ENCODE measurements around the gene SRGN.
A peak's percentile ranks its signal among the peaks of the same experiment; 100 is the strongest.

SRGN gene

DNA sequence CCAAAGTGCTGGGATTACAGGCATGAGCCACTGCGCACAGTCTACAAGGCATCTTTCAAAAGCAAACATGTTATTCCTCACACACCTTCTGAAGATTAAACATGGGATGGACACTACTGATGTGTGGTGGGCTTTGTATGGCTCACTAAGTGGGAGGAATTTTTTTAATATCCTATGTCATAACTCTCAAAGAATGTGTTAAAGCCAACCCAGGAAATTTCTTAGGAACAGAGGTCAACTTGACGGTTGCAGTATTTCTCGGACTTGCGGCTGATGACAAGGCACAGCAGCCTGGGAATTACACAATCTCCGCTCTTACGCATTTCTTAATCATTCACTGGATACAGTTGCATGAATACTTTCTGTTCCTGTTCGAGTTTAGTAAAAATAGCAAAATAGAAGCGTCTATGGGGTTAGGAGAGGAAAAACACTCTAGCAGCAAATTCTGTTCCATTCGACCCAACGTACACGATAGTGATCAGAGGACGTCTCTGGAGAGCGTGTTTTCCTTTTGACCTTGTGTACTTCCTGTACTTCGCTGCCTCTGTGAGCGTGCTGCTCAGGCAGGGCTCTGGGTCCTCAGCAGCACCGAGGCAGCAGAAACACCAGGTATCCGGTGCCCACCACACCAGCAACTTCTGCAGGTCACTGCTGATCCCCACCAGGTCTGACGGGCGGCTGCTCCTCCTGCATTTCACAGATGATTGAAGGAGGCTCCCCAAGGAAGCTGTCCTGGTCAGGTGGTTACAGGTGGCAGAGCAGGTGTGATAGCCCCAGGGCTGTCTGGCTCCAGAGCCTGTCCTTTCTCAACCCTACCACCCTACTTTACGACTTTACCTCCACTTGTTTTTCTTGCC is 26.4 kb upstream of the SRGN start:
- DNase-seq: peak; percentile 43

- no peak for DNase-seq
These were observed 25.0 kb upstream of the SRGN start for GRCh38 chr10:69062901-69063300.

DNA sequence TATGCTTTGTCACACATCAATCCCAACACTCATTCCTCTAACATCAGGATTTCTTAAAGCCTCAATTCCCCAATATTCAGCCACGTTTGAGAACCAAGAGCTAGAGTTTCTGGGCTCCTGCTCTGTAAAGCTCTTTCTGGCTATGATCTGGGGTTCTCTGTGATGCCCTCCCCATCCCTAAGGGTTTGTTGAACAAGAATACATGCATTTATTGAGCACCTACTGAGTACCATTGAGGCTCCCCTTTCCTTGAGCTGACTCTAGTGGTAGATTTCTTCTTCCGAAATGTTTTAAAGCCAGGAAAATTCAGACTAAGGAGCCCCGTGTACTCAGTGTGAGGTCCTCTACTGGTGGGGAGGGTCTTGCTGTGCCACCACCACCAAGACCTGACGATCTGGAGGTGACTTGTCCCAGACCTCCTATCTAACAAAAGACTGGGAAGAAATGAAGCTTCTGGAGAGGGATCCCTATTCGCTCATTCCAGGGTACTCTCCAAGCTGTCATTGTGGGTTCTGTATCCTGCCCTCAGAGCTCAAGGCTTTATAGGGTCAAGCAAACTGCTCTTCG is 23.1 kb upstream of the SRGN start:
- no peak for DNase-seq

GRCh38 chr10:69065406-69066361 is 22.2 kb upstream of the SRGN start:
- DNase-seq: no peak

DNA sequence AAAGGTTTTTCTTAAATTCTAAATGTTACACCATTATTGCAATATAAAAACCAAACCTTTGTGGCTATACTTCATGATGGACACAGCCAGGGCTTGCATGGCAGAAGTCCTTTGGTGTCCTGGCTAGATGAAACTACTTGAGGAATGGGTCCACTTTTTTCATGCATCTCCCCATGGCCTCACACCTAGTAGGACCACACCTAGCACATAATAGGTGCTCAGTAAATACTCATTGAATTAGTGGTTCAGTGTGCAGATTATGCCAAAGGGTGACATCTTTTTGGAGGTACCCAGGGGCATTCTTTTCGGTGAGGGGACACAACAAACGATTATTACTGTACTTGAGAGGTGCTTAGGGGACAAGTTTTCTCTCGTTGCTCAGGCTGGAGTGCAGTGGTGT is 20.7 kb upstream of the SRGN start:
- DNase-seq: no peak

DNA sequence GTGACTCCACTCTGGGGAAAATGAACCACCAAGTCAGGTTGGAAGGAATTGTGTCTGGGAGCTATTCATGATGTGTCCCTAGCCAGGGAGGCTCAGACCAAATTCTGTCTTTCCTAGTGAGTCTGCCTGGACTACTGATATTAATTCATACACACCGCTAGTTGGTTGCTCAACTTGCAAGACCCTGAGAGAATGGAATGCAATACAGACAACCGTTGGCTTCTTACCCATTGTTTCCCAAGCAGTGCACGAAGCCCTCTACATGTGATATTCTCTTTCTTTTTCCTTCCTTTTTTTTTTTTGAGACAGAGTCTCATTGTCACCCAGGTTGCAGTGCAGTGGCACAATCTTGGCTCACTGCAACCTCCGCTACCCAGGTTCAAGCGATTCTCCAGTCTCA is 19.4 kb upstream of the SRGN start:
- DNase-seq: no peak

GRCh38 chr10:69069090-69070042 is 18.5 kb upstream of the SRGN start:
- no peak for DNase-seq

DNA sequence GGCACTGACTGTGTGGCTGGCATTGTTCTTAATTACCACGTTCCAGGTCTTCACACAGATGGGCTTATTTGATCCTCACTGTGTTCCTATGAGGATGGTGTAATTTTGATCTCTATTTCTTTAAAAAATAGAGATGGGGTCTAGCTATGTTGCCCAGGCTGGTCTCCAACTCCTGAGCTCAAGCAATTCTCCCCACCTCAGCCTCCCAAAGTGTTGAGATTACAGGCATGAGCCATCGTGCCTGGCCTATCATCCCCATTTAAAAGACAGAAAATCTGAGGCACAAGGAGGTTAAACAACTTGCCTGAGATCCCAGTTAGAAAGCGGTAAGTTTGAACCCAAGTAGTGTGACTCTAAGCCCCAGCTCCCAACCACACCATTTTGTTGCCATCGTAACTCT is 17.0 kb upstream of the SRGN start:
- no peak for DNase-seq

GRCh38 chr10:69071610-69072009 is 16.3 kb upstream of the SRGN start:
- DNase-seq: no peak

DNA sequence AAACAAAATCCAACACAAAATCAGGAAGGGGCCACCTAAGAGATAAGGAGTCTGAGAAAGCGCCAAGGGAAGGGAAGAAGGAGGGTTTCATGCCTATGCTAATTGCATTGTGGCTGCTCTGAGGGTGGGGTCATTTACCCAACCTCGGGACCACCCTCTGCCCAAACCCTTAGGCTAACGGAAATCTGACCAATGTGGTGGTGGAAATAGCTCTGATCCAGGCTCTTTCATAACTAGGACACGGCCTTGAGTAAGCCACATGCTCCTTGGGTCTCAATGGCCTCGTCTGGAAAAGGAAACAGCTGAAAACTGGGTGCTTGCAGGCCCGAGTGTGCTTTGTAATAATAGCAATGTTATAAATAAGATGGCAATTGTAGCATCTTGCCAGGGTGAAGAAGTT is 14.9 kb upstream of the SRGN start:
- DNase-seq: no peak

GRCh38 chr10:69073736-69074364 is 14.1 kb upstream of the SRGN start:
- no peak for DNase-seq

- DNase-seq: no peak
These were observed 13.4 kb upstream of the SRGN start for GRCh38 chr10:69074532-69074931.

DNA sequence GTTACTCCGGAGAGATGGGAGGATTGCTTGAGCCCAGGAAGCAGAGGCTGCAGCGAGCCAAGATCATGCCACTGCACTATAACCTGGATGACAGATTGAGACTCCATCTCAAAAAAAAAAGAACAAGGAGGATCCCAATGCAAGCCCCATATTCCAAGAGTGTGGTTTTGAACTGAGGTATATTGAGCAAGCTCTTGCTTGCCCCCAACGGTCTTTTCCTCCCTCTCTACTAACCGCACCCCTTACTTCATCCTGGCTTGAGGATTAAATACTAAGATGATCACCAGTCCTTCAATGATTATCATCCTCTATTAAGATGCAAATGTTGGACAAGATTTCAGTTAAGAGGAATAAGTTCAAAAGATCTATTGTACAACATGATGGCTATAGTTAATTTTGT is 12.5 kb upstream of the SRGN start:
- DNase-seq: no peak

- DNase-seq: no peak
These were observed 9.6 kb upstream of the SRGN start for GRCh38 chr10:69078311-69078710.

DNA sequence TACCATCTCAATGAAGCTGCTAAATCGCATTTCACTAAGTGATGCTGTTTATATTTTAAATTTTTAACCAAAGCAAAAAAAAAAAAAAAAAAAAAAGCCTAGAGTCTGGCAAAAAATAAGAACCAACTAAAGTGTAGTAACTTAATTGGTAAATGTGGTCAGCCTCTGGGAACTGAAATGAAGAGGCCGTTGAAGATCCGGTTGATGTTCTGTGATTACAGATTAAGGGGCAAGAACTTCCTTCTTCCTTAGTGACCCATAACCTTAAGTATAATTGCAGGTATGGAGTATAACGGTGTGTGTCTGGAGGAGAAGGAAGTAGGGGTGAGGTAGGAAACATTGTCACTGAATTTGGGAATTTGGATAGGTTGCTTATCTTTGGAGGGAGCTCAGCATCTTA is 7.7 kb upstream of the SRGN start:
- DNase-seq: no peak

DNA sequence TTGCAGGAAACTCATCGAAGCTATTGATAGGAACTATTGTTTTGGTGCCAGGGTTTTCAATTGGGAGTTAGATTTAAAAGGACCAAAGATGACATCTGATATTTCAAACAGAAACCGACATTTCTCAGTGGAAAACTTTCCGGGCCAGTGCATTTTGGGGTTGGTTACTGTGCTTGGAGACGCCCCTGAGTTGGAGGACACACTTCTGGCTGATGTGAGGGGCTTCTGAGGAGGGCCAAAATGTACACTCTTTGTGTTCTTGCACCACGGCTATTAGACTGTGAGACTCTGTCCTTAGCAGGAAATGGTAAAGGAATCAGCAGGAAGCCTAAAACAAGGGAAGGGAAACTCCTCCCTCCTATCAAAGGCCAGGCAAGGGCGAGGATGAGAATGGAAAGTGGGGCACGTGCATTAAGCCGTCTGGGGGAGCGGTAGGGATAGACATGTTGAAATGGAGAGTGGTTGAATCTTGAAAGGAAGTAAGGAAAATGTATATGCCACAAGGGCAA is 1.8 kb upstream of the SRGN start:
- DNase-seq: no peak

GRCh38 chr10:69088471-69088769 is 517 bp downstream of the SRGN start:
- no peak for DNase-seq

- DNase-seq: no peak
These were observed 1.0 kb downstream of the SRGN start for GRCh38 chr10:69088801-69089501.

- DNase-seq: no peak
These were observed 2.0 kb downstream of the SRGN start for GRCh38 chr10:69089638-69090599.

DNA sequence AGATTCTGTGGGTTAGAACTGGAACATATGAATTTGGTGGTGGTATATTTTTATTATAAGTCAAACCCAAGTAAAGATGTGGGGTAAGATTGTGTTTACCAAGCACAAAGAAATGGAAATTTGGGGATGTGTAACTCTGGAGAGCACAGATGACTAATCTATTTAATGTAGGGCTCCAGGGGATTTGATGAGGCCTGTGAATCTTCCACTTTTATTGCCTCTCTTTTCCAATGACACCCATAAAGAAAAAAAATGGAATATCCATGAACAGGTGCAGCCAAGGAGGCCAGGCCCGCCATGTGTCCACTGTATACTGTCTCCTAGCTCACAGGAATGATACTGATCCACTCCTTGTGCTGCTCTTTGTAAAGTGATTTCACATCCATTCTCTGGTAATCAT is 2.8 kb downstream of the SRGN start:
- no peak for DNase-seq

Measured in midbrain (tissue), 1 donor.